AG09309 (cell line): ENCODE results near the gene FUT7.

Experiments
- DNase-seq: peaks from one replicate; pipeline ENCODE4 v3.0.0-alpha.2; 2010; ENCODE audit warnings: low read depth
- H3K4me3 ChIP-seq: 2 replicates; pipeline ENCODE4 v1.5.1; 2011; ENCODE audit warnings: mild to moderate bottlenecking, low read depth, low read length, moderate library complexity; ENCODE audit not compliant: control insufficient read depth
- CTCF ChIP-seq: IDR thresholded peaks from 2 replicates; pipeline ENCODE4 v1.5.1; 2011; ENCODE audit warnings: mild to moderate bottlenecking, low read depth, low read length, inconsistent platforms; ENCODE audit not compliant: insufficient read depth, control insufficient read depth; ENCODE audit errors: missing control alignments

The FUT7 gene

GRCh38 chr9:137026828-137027227 is 5.1 kb downstream of the FUT7 start:
- H3K4me3 ChIP-seq: peak overlapping the region; percentile 59
- no peak for DNase-seq
- TF ChIP-seq CTCF: no peak

GRCh38 chr9:137026384-137026783 is 5.5 kb downstream of the FUT7 start:
- H3K4me3 ChIP-seq: no peak overlapping the region
- DNase-seq: no peak
- no peak for TF ChIP-seq CTCF

GRCh38 chr9:137025517-137025966 is 6.3 kb downstream of the FUT7 start:
- TF ChIP-seq CTCF: no peak
- no peak overlapping the region for H3K4me3 ChIP-seq
- no peak for DNase-seq

- no peak overlapping the region for H3K4me3 ChIP-seq
- no peak for TF ChIP-seq CTCF
- no peak for DNase-seq
These were observed 8.3 kb downstream of the FUT7 start for GRCh38 chr9:137023583-137023991.

- DNase-seq: no peak
- H3K4me3 ChIP-seq: no peak overlapping the region
- no peak for TF ChIP-seq CTCF
These were observed 8.7 kb downstream of the FUT7 start for GRCh38 chr9:137023157-137023556.

- DNase-seq: no peak
- TF ChIP-seq CTCF: no peak
- no peak overlapping the region for H3K4me3 ChIP-seq
These were observed 9.3 kb downstream of the FUT7 start for GRCh38 chr9:137022662-137023008.
